KMS-11 (cell line): Measurements from ENCODE around the gene MYO5C.

ENCODE experiments used
- H2AFZ ChIP-seq: fragments of 200-600 bp; sonication (generic); 2 replicates; pipeline ENCODE4 v1.6.1; 2016; ENCODE audit warnings: antibody characterized with exemption, mixed run types, low read depth
- H3K27ac ChIP-seq: fragments of 200-600 bp; sonication (generic); 2 replicates; pipeline ENCODE4 v1.6.1; 2016; ENCODE audit warnings: mild to moderate bottlenecking, mixed run types
- H3K27me3 ChIP-seq: fragments of 200-600 bp; sonication (generic); 2 replicates; pipeline ENCODE4 v1.6.1; 2017; ENCODE audit warnings: mild to moderate bottlenecking, low read depth, mixed run types, moderate library complexity; ENCODE audit not compliant: insufficient read depth
- H3K36me3 ChIP-seq: fragments of 200-600 bp; sonication (generic); 2 replicates; pipeline ENCODE4 v1.6.1; 2017; ENCODE audit warnings: mild to moderate bottlenecking, mixed run types; ENCODE audit not compliant: insufficient read depth
- H3K4me1 ChIP-seq: fragments of 200-600 bp; sonication (generic); 2 replicates; pipeline ENCODE4 v1.6.1; 2016; ENCODE audit warnings: mild to moderate bottlenecking, low read depth, mixed run types; ENCODE audit not compliant: poor library complexity, severe bottlenecking
- H3K4me2 ChIP-seq: fragments of 200-600 bp; sonication (generic); 2 replicates; pipeline ENCODE4 v1.7.0; 2016; ENCODE audit warnings: mild to moderate bottlenecking, mixed run types
- H3K4me3 ChIP-seq: fragments of 200-600 bp; sonication (generic); IDR thresholded peaks from 2 replicates; pipeline ENCODE4 v1.6.1; 2017; ENCODE audit warnings: low read depth, low read length, mixed read lengths; ENCODE audit not compliant: insufficient read depth
- H3K79me2 ChIP-seq: fragments of 200-600 bp; sonication (generic); 2 replicates; pipeline ENCODE4 v1.6.1; 2016; ENCODE audit warnings: low read depth, mixed run types; ENCODE audit not compliant: insufficient read depth
- H3K9ac ChIP-seq: fragments of 200-600 bp; sonication (generic); 2 replicates; pipeline ENCODE4 v1.6.1; 2016; ENCODE audit warnings: mild to moderate bottlenecking, mixed run types
- H4K20me1 ChIP-seq: fragments of 200-600 bp; sonication (generic); 2 replicates; pipeline ENCODE4 v1.6.1; 2016; ENCODE audit warnings: mild to moderate bottlenecking, mixed run types; ENCODE audit not compliant: insufficient read depth
- CTCF ChIP-seq: fragments of 200-600 bp; sonication (generic); conservative IDR thresholded peaks from 2 replicates; pipeline ENCODE4 v1.6.1; 2017; ENCODE audit warnings: low read depth, mild to moderate bottlenecking, antibody characterized with exemption, low read length, moderate library complexity, mixed read lengths

The MYO5C gene

DNA sequence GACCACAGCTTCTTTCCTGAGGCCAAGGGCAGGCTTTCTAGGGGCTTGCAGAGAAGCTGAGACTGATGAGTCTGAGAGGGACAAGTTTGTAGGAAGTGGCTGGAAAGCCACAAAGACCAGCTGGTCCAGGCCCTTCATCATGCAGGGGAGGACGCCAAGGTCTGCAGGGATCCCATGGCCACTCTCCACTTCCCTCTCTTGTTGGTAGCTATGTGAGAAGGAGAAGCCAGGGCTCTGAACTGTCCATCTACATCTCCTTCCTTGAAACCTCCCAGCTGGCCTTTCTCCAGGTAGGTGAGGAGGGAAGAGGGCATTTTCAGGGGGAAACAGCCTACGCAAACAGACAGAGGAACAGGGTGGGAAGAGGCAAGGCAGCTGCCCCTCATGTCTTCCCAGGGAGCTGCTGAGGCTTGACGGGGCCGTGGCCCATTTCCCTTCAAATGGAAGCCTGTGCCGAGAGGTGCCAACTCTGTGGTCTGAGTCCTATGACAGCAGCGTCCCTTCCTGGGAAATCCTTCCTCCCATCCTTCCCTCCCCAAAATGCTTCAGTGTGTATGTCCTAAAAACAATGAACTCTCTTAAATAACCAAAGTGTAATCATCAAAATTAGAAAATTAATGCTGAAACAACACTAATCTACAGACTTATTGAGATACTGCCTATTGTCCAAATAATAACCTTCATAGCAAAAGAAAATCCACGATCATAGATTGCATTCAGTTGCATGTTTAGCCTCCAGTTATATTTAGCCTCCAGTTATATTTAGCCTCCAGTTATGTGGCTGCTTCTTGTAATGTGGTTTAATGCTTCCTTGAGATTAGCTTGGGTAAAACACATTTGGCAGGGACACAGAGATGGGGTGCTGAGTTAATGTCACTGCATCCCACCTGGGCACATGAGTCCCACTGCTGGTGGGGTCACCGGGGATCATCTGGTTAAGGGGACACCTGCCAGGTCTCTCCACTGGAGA lies 140.4 kb downstream of the MYO5C start:
- Histone ChIP-seq H3K4me1 (no peaks in the 10 kb centered on the region), H3K27ac (no peak overlapping the region), H3K36me3 (no peaks in the 10 kb centered on the region), H3K79me2 (no peaks in the 10 kb centered on the region), H2AFZ (no peak overlapping the region), H3K9ac (no peak overlapping the region), H4K20me1 (no peaks in the 10 kb centered on the region), H3K27me3 (no peaks in the 10 kb centered on the region), H3K4me2 (no peak overlapping the region), H3K4me3 (no peak overlapping the region)
- TF ChIP-seq CTCF = no peak

DNA sequence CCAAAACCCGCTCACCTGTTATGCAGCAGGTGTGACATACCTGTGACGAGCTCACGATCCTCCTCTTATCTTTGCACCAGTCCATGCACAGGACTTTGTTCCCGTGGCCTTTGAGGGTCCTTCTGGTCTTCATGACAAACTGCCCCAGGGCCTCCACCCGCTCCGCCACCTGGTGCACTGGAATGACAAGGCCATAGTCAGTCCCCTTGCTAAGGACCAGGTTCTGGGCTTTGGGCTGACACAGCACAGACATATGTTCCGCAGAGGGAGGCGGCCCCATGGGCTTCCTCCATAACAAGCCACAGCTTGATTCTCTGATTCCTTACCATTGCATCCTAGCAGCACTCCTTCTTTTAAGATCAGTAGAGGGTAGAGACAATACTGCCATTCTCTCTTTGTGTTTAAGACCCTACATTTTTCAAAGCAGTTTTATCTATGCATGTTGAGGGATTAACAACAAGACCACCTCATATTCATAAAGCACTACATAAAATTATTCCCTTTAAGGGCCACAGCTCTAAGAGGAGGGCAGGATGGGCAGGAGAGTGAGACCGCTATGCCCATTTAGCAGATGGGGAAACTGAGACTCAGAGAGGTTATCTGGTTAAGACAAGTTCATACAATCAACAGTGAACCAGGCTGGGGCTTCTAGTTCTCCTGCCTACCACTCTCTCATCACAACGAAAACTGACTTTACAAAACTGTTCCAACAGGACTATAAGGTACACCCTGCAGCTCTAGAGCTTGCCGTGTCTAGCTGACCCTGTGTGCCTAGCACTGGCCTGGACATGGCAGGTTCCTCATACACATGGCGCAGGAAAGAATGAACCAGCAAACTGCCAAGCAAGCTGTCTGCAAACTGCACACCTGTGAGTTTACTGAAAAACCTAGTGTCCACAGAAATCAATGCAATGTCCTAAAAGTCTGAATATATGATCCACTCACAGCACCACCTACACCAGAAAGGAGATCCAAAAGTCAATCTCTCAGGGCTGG lies 141.4 kb downstream of the MYO5C start:
- no peak overlapping the region for H3K4me2 ChIP-seq
- H3K27ac ChIP-seq = no peak overlapping the region
- no peaks in the 10 kb centered on the region for H3K79me2 ChIP-seq
- no peak overlapping the region for H2AFZ ChIP-seq
- no peaks in the 10 kb centered on the region for H3K27me3 ChIP-seq
- H3K4me1 ChIP-seq = no peaks in the 10 kb centered on the region
- no peak overlapping the region for H3K4me3 ChIP-seq
- no peaks in the 10 kb centered on the region for H3K36me3 ChIP-seq
- no peaks in the 10 kb centered on the region for H4K20me1 ChIP-seq
- no peak overlapping the region for H3K9ac ChIP-seq
- no peak for TF ChIP-seq CTCF

GRCh38 chr15:52151353-52151752 lies 144.3 kb downstream of the MYO5C start:
- Histone ChIP-seq H3K36me3 (no peaks in the 10 kb centered on the region), H3K27ac (no peak overlapping the region), H3K27me3 (no peaks in the 10 kb centered on the region), H2AFZ (no peak overlapping the region), H3K79me2 (no peaks in the 10 kb centered on the region), H3K9ac (no peak overlapping the region), H4K20me1 (no peaks in the 10 kb centered on the region), H3K4me1 (no peaks in the 10 kb centered on the region), H3K4me3 (no peak overlapping the region), H3K4me2 (no peak overlapping the region)
- TF ChIP-seq CTCF = no peak

GRCh38 chr15:52150871-52151270 lies 144.7 kb downstream of the MYO5C start:
- no peaks in the 10 kb centered on the region for H3K79me2 ChIP-seq
- no peak overlapping the region for H3K9ac ChIP-seq
- no peaks in the 10 kb centered on the region for H4K20me1 ChIP-seq
- no peak overlapping the region for H3K4me3 ChIP-seq
- H3K4me2 ChIP-seq = no peak overlapping the region
- no peaks in the 10 kb centered on the region for H3K36me3 ChIP-seq
- H2AFZ ChIP-seq = no peak overlapping the region
- no peaks in the 10 kb centered on the region for H3K27me3 ChIP-seq
- TF ChIP-seq CTCF = no peak
- no peak overlapping the region for H3K27ac ChIP-seq
- H3K4me1 ChIP-seq = no peaks in the 10 kb centered on the region
